ENCODE data around the gene CHN1.

Gene CHN1

GRCh38 chr2:174970092-174970491, 35.1 kb downstream of the CHN1 start:
- DNase-seq, result no peak

- DNase-seq, result peak; percentile 7 to 23
Measured at GRCh38 chr2:174969091-174969734, 36.0 kb downstream of the CHN1 start.

GRCh38 chr2:174967691-174968260, 37.4 kb downstream of the CHN1 start:
- DNase-seq, result no peak

DNA sequence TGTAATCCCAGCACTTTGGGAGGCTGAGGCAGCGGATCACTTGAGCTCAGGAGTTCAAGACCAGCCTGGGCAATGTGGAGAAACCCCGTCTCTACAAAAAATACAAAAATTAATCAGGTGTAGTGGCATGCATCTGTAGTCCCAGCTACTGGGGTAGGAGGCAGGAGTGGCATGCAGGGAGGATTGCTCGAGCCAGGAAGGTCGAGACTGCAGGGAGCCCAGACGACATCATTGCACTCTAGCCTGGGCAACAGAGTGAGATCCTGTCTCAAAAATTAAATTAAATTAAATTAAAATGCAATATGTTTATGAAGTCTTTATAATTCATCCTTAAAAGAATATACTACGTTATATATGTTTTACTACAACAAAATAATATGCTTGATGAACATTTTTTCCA, 38.1 kb downstream of the CHN1 start:
- DNase-seq, result no peak

- DNase-seq, result no peak
Measured at GRCh38 chr2:174965992-174966744, 39.0 kb downstream of the CHN1 start.

DNA sequence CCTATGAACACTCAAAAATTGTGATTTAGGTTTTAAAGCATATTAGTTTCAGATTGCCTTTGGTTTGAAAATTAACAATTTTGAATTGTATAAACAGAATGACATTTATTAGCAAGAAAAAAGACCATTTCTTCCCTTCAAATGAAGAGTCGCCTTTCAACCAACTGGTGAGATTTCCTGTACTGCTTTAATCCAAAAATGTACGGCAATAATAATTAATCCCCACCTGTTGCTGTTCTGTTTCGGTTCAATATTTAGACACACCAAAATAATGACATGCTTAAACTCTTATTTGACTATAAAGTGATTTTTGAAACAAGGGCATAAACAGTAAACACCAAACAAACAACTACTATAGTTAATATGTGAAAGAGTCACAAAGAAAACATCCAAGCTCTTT, 39.6 kb downstream of the CHN1 start:
- no peak for DNase-seq

DNA sequence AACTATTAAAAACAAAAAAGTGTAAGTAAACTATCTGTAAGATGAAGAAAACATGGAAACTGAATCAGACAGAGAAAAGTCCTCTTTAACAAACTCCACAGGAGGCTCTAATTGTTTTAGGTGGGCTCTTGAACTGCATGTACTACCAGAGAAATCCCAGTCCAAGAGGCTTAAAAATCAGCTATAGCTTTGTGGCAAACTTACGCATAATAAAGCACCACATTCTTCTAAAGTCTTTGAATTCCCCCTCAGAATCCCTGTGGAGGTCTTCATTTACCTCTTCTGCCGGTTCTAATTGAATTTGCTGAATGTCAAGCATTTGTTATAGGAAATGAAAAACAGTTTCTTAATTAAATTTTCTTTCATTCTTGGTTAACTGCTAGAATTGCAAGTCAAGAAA, 40.8 kb downstream of the CHN1 start:
- no peak for DNase-seq

- DNase-seq, result no peak
Measured at GRCh38 chr2:174963437-174964400, 41.5 kb downstream of the CHN1 start.

DNA sequence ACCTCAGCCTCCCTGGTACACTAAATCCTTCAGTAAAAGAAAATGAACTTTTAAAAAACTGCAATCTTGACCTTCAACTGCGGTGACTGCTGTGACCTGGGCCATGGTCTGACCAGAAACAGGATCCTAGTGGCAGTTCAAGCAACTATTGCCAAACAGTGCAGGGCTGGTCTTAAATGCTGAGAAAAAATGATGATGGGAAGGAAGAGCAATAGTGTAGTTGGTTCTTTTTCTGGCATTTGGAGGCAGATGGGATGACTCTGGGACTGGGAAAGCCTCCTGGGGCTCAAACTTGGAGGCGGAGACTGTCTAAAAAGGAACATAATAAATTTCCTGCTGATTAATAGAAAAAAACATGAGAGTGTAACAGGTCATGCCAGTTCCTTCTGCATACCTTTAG, 45.4 kb downstream of the CHN1 start:
- DNase-seq, result no peak

GRCh38 chr2:174957050-174957449, 48.1 kb downstream of the CHN1 start:
- no peak for DNase-seq

- peak in 1 of 2 experiments; percentile 15 for DNase-seq
Measured at GRCh38 chr2:174952607-174953006, 52.6 kb downstream of the CHN1 start.

DNA sequence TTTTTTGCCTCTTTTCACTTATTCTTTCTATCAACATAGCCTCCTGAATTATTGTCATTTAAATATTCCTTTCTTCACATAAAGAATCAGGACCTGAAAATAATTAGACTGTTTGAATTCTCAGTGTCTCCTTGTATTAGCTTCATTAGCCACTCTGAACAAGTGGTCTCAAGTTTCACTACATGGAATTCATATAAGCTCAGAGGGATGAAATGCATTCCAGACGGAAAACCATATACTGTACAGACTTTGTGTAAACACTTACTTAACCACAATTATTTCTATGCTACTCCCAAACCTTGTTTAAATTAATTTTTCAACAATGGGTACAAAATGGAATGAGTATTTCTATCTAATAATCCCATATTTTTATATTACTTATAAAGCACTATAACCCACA, 53.4 kb downstream of the CHN1 start:
- no peak for DNase-seq

DNA sequence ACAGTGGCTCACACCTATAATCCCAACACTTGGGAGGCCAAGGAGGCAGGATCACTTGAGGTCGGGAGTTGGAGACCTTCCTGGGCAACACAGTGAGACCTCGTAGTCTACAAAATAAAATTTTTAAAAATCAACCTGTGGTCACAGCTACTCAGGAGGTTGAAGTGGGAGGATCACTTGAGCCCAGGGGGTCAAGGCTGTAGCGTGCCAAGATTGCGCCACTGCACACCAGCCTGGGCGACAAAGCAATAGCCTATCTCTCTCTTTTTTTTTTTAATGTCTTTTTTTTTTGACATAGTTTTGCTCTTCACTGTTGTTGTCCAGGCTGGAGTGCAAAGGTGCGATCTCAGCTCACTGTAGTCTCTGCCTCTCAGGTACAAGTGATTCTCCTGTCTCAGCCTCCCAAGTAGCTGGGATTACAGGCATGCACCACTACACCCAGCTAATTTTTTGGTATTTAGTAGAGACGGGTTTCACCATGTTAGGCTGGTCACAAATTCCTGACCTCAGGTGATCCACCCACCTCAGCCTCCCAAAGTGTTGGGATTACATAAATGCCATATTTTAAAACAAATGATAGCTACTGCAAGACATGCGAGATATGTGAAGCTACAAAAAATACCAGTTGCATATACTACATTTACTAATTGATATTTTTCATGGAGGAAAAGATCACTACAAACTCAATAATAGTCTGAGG, 55.0 kb downstream of the CHN1 start:
- no peak for DNase-seq

DNA sequence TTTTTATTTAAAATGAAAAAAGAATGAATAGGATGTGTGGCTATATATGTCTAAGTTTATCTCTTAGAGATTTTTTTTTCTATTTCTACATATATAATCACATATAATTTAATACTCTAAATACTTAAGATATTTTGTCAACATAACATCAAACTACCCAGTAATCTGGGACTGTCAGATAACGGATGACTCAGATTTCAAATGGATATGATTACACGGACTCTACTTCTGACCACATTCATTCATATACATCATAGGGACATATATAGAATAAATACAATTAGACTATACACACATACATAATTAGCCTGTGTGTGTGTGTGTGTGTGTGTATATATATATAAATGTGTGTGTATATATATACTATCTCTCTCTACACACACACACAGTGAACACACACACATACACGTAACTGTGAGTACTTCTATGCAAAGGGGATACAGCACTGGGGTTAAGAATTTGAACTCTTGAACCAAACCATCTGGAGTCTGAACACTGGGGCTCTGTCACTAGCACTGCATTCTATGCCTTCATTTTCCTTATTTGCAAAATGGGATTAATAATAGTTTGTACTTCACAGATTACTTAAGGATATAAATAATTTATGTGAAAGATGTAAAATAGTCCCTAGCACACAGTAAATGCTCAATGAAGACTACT, 59.5 kb downstream of the CHN1 start:
- no peak for DNase-seq

DNA sequence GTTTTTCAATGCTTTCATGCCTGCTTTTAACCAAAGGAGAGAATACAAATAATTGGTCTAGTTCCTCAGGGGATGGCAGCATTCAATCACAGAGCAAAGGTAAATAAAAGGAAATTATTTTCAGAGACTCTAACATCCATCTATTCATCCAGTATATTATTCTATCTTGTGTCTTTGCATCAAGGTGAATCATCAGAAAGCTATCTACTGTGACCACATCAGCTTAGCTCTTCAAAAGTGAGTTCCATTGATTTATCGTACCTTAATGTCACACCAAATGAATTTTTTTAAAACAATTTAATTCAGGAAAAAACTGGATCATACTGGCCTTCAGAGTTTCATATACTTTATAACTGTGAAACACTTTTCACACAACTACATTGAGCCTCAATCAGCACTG, 66.1 kb downstream of the CHN1 start:
- no peak for DNase-seq

DNA sequence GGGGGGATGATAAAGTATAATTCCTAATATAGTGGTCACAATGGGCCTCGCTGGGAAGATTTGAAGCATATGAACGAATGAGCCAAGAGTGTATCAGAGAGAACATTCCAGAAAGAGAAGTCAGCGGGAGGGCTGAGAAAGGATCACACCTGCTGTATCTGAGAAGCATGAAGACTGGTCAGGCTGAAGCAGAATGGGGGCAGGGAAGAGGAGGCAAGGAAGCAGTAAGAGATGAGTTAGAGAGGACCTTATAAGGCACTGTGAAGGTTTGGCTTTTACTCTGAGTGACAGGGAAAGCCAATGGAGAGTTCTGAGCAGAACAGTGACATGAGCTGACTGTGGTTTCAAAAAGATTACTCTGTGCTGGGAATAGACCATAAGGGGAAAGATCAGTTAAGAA, 73.5 kb downstream of the CHN1 start:
- DNase-seq, result no peak

- DNase-seq, result no peak
Measured at GRCh38 chr2:174929786-174930185, 75.4 kb downstream of the CHN1 start.

- DNase-seq, result no peak
Measured at GRCh38 chr2:174925046-174925784, 80.0 kb downstream of the CHN1 start.

GRCh38 chr2:174924061-174924693, 81.0 kb downstream of the CHN1 start:
- no peak for DNase-seq

DNA sequence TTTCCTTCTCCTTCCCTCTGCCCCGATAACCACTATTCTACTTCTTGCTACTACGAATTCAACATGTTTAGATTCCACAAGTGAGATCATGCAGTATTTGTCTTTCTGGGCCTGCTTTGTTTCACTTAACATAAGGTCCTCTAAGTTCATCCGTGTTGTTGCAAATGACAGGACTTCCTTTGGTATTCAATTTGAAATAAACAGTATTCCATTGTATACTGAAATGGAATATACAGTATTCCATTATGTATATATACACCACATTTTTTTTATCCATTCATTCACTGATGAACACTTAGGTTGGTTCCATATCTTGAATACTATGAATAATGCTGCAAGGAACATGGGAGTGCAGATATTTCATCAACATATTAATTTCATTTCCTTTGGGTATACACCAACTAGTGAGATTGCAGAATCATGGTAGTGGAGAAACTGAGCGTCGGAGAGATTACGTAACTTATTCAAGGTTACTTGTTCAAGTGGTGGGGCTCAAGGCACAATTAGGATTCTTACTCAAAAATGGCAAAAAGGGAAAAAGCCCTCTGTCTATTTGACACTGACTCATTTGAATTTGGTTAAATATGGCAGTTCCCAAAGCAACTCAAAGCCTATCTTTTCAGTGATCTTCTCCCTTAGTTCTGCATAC, 85.1 kb downstream of the CHN1 start:
- DNase-seq, result no peak

Measured in Kasumi-1 (cell line).